Thyroid gland (tissue), 4 donors: ENCODE data around the gene OTOG.

ENCODE experiments used
- POLR2A ChIP-seq, 2 donors: fragments of 450-650 bp; IDR thresholded peaks; one replicate each; pipeline ENCODE4 v1.6.1; 2017; ENCODE audit warnings: antibody characterized with exemption in 2 of 2, mild to moderate bottlenecking in 2 of 2, moderate library complexity in 1 of 2
- TF ChIP-seq, protein P1 (sequence below), 6 experiments: fragments of 200-600 bp in 3 of 6; fragments of 450-650 bp in 3 of 6; sonication (generic) in 3 of 6; IDR thresholded peaks; one replicate each; pipeline ENCODE4 v1.5.1; 2016 to 2019; ENCODE audit warnings: antibody characterized with exemption in 6 of 6, mild to moderate bottlenecking in 2 of 6, inconsistent platforms in 1 of 6, moderate library complexity in 1 of 6

DNA sequence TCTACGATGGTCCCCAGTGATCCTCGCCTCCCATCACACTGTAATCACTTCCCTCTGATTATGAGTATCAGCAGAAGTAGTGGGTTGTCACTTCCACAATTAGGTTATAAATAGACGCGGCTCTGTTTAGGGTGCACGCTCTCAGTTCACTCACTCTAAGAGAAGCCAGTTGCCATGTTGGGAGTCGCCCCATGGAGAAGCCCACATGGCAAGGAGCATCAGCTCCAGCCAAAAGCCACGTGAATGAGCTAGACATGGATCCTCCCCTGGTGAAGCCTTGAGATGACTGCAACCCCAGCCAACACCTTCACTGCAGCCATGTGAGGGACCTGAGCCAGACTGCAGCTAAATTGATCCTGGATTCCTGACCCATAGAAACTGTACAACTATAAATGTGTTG, 145.9 kb downstream of the OTOG start:
- TF ChIP-seq, protein P1, sequence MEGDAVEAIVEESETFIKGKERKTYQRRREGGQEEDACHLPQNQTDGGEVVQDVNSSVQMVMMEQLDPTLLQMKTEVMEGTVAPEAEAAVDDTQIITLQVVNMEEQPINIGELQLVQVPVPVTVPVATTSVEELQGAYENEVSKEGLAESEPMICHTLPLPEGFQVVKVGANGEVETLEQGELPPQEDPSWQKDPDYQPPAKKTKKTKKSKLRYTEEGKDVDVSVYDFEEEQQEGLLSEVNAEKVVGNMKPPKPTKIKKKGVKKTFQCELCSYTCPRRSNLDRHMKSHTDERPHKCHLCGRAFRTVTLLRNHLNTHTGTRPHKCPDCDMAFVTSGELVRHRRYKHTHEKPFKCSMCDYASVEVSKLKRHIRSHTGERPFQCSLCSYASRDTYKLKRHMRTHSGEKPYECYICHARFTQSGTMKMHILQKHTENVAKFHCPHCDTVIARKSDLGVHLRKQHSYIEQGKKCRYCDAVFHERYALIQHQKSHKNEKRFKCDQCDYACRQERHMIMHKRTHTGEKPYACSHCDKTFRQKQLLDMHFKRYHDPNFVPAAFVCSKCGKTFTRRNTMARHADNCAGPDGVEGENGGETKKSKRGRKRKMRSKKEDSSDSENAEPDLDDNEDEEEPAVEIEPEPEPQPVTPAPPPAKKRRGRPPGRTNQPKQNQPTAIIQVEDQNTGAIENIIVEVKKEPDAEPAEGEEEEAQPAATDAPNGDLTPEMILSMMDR (IDR thresholded peaks at IDR 0.05): no peak
- no peak for TF ChIP-seq POLR2A (IDR thresholded peaks at IDR 0.05)
